ENCODE data around the gene YIF1A.

DNA sequence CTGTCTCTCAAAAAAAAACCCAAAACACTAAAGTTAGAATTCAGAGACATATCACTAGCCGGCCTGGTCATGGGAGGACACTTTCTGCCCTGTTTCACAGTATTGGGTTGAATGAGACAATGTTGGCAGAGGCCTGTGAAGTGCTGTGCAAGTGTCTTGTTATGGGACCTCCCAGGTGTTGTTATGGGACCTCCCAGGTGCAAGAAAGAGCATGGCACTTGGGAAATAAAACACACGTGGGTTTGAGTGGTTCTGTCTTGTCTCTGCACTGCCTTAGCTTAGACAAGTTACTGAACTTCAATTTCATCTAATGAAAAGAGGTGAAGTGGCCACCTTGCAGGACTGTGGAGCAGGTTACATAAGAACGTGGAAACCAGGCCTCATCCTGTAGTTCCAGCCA, 49.4 kb downstream of the YIF1A start:
- TF ChIP-seq CTCF (IDR thresholded peaks at IDR 0.05) (no peak), EZH2phosphoT487 (IDR thresholded peaks at IDR 0.05) (no peak)
